ENCODE data around the gene DONSON. TPM values are rescaled to one million over a fixed set of nuclear protein-coding genes. Genes with fewer than 3 reads are reported as not detected.
"Not testable (repeated sequence)": the region's sequence is repeated elsewhere in the genome, so short reads cannot be mapped to it uniquely, and the experiment has no call there.

Gene DONSON, protein sequence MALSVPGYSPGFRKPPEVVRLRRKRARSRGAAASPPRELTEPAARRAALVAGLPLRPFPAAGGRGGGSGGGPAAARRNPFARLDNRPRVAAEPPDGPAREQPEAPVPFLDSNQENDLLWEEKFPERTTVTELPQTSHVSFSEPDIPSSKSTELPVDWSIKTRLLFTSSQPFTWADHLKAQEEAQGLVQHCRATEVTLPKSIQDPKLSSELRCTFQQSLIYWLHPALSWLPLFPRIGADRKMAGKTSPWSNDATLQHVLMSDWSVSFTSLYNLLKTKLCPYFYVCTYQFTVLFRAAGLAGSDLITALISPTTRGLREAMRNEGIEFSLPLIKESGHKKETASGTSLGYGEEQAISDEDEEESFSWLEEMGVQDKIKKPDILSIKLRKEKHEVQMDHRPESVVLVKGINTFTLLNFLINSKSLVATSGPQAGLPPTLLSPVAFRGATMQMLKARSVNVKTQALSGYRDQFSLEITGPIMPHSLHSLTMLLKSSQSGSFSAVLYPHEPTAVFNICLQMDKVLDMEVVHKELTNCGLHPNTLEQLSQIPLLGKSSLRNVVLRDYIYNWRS
- total RNA-seq (2014; rRNA removed; shearing (Covaris generic)): 31.8 and 52.2 TPM in 2 replicates

DNA sequence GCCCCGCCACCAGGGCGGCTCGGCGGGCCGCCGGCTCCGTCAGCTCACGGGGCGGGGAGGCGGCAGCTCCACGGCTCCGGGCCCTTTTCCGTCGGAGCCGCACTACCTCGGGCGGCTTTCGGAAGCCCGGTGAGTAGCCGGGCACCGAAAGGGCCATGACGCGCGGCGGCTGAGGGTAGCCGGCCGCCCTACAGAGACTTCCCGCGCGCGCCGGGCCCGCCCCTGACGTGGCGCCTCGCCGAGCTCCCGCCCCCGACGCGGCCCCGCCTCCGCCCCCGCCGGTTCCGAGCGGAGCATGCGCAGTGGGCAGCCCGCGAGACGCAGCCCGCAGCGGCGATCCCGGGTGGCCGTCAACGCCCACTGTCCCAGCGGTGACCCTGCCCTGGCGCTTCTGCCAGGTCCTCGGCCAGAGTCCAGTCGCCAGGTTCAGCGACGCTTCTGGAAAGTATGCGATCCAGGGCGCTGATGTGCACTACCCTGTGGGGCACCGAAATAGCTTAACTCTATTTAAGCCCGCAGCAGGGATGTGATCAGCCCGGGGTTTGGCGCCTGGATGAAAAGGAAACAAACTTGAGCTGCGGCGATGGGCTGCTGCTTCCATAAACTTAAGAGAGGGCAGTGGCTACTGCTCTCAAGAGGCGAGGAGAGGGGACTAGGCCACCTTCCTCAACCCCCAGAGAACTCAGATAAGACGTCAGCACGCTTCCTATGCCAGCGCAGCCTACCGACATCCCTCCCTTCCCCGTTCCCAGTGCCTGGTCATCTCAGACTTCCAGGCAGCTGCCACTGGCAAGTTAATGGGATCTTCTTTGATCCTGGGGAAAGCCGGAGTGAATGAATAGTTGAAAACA lies at the start of gene DONSON:
Gene DONSON (minus strand): TSS at position 200 of the 851 bp plus-strand sequence. CDS start 43 bp downstream, at position 157.
- in situ Hi-C loops (cut with HindIII; ENCODE audit: low sequenced_read_pairs): no loop called here

GRCh38 chr21:33634254-33634653 lies 45.8 kb upstream of the DONSON start:
- no peak for DNase-seq (ENCODE audit: low spot score)
- in situ Hi-C loops (cut with HindIII; ENCODE audit: low sequenced_read_pairs): no loop called here

More for the DNA sequence above, at the start of gene DONSON:
- peak; percentile 79 for DNase-seq (ENCODE audit: low spot score)

- in situ Hi-C loops (cut with HindIII; ENCODE audit: low sequenced_read_pairs); DNase-seq (ENCODE audit: low spot score): not testable (repeated sequence)
These were observed 37.7 kb upstream of the DONSON start for GRCh38 chr21:33626151-33626550.

- in situ Hi-C loops (cut with HindIII; ENCODE audit: low sequenced_read_pairs): no loop called here
- DNase-seq (ENCODE audit: low spot score): no peak
These were observed 33.8 kb upstream of the DONSON start for GRCh38 chr21:33622253-33622652.

- in situ Hi-C loops (cut with HindIII; ENCODE audit: low sequenced_read_pairs): no loop called here
- DNase-seq (ENCODE audit: low spot score): no peak
These were observed 31.2 kb upstream of the DONSON start for GRCh38 chr21:33619726-33620125.

- in situ Hi-C loops (cut with HindIII; ENCODE audit: low sequenced_read_pairs): no loop called here
- DNase-seq (ENCODE audit: low spot score): no peak
These were observed 29.9 kb upstream of the DONSON start for GRCh38 chr21:33618407-33618806.

GRCh38 chr21:33617565-33617964 lies 29.1 kb upstream of the DONSON start:
- DNase-seq (ENCODE audit: low spot score); in situ Hi-C loops (cut with HindIII; ENCODE audit: low sequenced_read_pairs): not testable (repeated sequence)

DNA sequence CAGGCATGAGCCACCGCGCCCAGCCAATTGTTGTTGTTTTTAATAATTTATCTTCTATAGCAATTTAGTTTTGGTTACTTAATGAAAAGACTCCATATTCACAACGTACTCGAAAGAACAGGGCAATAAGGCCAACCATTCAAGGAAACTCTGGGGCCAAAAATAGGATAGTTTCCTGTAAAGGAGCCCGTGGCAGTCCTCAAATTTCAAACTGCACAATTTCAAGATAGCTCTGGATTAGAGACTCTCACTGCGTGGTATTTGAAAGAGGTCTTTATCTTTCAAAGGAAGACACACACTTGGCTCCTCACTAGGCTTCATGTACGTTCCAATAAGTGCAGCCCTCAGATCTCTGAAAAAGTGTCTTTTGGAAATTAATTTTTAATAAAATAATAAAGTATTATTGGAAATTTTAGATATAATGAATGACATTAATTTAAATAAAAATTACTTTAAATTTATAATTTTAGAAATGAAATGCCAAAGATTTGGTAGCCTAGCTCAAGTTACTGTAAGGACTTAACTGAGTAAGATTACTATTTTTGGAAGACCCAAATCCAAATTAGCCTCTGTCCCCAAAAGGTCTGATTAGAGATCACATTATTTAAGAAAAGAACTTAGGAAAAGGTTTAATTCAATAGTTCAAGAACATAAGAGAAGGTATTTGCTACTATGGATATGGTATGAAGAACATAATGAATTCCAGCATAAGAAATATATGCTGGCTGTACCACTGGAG lies 22.7 kb upstream of the DONSON start:
- no peak for DNase-seq (ENCODE audit: low spot score)
- in situ Hi-C loops (cut with HindIII; ENCODE audit: low sequenced_read_pairs): no loop called here

DNA sequence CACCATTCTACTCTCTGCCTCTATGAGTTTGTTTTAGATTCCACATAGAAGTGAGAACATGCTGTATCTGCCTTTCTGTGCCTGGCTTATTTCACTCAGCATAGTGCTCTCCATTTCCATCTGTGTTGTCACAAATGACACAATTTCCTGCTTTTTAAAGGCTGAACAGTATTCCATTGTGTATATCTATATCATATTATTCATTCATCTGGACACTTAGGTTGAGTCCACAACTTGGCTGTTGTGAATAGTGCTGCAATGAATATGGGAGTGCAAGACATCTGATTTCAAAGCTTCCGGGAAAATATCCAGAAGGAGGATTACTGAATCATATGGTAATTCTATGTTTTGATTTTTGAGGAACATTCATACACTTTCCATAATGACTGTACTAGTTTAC lies 20.1 kb upstream of the DONSON start:
- DNase-seq (ENCODE audit: low spot score): no peak
- in situ Hi-C loops (cut with HindIII; ENCODE audit: low sequenced_read_pairs): no loop called here

DNA sequence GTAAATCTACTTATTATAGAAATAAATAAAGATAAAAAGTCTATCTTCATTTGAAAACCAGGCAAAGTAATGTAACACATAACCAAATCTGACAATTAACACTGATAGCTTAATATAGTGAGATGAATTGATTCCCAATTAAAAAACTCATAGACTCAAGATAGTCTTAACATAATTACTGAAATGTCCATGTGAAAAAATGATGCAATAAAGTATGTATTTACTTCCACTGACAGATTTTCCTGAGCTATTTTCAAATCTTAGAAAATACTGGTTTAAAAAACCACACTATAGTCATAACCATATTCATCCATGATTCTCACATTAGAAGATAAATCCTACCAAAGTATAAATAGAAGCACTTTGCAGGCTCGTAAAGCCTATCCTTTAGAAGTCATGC lies 9.6 kb upstream of the DONSON start:
- in situ Hi-C loops (cut with HindIII; ENCODE audit: low sequenced_read_pairs): no loop called here
- DNase-seq (ENCODE audit: low spot score): no peak

DNA sequence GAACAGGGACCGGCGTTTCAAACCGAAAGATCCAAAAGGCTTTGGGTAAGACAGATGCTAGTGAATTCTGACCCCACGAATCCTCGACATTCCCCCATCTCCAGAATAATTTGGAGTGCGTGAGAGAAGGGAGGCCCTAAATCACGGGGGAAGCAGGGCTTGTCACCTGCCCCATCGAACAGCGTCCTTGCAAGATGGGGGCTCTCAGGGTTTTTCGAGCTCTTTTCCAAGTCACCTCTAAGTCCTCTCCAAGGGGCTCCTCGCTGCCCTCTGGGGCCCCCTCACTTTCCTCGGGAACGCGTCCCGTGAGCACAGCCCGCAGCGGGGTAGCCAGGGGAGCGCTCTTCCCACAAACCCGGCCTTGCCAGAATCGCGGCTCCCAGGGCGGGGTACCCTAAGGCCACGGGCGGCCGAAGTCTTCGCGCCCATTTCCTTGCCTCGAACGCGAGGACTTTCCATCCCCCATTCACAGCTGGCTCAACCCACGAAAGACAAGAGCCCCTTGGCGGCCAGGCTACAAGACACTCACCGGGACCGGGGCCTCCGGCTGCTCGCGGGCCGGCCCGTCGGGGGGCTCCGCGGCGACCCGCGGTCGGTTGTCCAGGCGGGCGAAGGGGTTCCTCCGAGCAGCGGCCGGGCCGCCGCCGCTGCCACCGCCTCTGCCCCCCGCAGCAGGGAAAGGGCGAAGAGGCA lies 546 bp downstream of the DONSON start:
- in situ Hi-C loops (cut with HindIII; ENCODE audit: low sequenced_read_pairs): no loop called here
- DNase-seq (ENCODE audit: low spot score): peak; percentile 30

DNA sequence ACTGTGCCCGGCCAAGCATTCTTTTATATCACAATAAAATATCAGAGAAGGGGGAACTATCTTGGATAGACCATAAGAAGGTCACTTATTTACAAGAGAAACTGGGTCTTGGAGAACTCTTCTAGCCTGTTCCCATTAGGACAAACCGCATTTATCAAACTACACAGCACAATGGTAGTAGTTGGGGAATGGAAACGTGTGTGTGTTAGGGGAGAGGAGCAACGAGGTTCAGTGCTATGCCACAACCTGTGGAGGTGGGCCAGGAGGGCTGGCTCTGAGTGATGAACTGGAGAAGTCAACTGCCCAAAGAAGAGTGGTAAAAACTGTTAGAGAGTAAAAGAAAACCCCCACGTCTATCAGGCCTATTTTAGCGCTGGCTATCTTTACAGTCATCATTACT lies 1.6 kb downstream of the DONSON start:
- in situ Hi-C loops (cut with HindIII; ENCODE audit: low sequenced_read_pairs): no loop called here
- no peak for DNase-seq (ENCODE audit: low spot score)

- in situ Hi-C loops (cut with HindIII; ENCODE audit: low sequenced_read_pairs): no loop called here
- DNase-seq (ENCODE audit: low spot score): no peak
These were observed 4.0 kb downstream of the DONSON start for GRCh38 chr21:33584455-33584854.

GRCh38 chr21:33578959-33579542 lies 9.4 kb downstream of the DONSON start:
- in situ Hi-C loops (cut with HindIII; ENCODE audit: low sequenced_read_pairs): no loop called here

DNA sequence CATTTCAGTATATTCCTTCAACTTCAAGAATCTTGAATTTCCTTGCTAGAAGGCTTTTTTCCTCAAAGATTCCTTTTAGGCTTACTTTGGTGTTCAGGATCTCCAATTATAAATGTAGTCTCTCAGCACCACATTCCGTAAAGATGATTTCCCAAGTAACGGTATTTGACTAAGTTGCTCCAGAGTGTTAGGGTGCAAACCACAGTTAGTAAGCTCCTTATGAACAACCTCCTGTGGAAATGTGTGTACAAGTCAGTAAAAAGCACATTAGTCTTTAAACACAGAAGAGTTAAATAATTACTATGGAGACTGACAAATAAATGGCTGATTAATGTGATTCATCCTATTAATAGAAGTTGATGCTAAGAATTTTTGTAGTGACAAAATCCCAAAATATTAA lies 10.3 kb downstream of the DONSON start:
- in situ Hi-C loops (cut with HindIII; ENCODE audit: low sequenced_read_pairs): no loop called here
- no peak for DNase-seq (ENCODE audit: low spot score)

More at GRCh38 chr21:33578959-33579542, 9.4 kb downstream of the DONSON start:
- no peak for DNase-seq (ENCODE audit: low spot score)

GRCh38 chr21:33576741-33577141 lies 11.7 kb downstream of the DONSON start:
- in situ Hi-C loops (cut with HindIII; ENCODE audit: low sequenced_read_pairs): not testable (repeated sequence)

GRCh38 chr21:33572350-33572749 lies 16.1 kb downstream of the DONSON start:
- in situ Hi-C loops (cut with HindIII; ENCODE audit: low sequenced_read_pairs): no loop called here
- no peak for DNase-seq (ENCODE audit: low spot score)

More at GRCh38 chr21:33576741-33577141, 11.7 kb downstream of the DONSON start:
- not testable (repeated sequence) for DNase-seq (ENCODE audit: low spot score)

- in situ Hi-C loops (cut with HindIII; ENCODE audit: low sequenced_read_pairs): no loop called here
- DNase-seq (ENCODE audit: low spot score): no peak
These were observed 18.5 kb downstream of the DONSON start for GRCh38 chr21:33569991-33570390.
